ENCODE measurements around the gene RGMA. TPM values are rescaled to one million over a fixed set of nuclear protein-coding genes. Genes with fewer than 3 reads are reported as not detected.

RGMA gene
- total RNA-seq, 2 experiments from 2014 or later = not detected

DNA sequence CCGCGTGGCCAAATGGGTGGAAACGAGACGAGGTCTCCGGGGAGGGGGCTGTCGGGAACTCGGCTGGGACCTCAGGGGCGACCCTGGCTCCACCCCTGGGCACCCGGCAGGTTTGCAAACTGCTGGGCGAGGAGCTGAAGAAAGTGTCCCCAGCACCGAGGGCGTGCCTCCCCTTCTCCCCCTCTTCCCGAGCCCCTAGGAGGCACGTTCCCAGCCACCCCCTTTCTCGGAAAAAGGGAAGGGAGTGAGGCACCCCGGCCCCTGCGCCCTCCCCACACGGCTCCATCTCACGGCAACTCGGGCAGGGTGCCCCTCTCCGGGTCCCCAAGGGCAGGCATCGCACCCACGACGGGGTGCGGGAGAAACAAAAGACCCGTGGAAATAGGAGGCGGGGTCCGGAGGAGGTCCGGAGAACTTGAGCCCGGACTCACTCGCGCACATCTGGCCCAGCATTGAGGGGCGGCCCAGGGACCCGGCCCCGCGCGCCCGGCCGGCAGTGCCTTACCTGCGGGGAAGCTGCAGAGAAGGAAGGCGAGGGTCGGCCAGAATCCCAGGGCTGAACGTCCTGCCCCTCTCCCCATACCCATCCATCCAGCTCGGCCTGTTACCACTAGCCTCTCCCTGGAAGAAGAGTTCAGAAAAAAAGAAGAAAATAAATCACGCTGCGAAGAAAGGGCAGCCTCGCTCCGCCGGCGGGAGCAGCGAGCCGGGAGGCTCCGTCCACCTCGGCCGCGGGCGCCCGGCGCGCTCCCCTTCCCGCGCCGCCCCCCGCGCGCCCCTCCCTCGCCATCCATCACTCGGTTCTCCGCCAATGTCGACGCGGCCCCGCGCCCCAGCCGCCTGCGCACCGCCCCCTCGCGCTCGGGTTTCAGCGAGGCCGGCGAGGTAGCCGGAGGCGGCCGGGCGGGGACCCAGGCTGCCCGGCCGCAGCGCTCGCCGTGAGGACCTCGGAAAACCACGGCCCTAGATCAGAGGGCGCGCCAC lies 16.3 kb downstream of the RGMA start:
- POLR2A ChIA-PET = interaction anchor here (0.6 kb wide), 1 partner anchor 15 kb away, joined by 3 read pairs; no protein-coding TSS in a partner anchor
- peaks cover 55% of the 10 kb centered on the region for H3K27me3 Mint-ChIP-seq (ENCODE audit: low read depth)
- peaks cover 11% of the 10 kb centered on the region for H3K4me1 Mint-ChIP-seq (ENCODE audit: low read depth)
- CTCF ChIA-PET = interaction anchor here (0.7 to 2.6 kb wide), 3 partner anchors 13 to 1047 kb away, joined by 3 to 13 read pairs (median 4); partner anchors contain the start of gene RGMA
- peak overlapping the region; percentile 30 for H3K4me3 Mint-ChIP-seq
- ATAC-seq (peak; percentile 49), DNase-seq (no peak)
- H3K27ac Mint-ChIP-seq = no peak overlapping the region
- H3K9me3 Mint-ChIP-seq (ENCODE audit: insufficient read depth) = no peaks in the 10 kb centered on the region
- no peaks in the 10 kb centered on the region for H3K36me3 Mint-ChIP-seq (ENCODE audit: low read depth)

DNA sequence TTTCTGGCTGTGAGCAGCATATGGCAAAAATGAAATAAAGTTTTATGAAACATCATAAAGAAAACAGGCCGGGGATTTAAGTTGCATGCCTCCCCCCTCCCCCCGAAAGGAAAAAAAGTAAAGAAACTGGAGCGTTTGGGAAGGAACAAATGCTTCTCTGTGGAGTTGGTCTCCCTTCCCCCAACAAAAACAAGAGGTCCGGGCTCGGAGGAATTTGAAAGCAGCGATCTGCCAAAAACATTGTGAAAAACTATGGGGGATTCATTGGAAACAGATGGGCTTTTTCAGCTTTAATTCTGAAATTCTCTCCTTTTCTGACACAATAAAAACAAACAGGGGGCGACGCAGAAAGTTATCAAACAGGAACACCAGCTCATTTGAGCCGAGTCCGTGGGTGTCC lies 17.0 kb downstream of the RGMA start:
- ChIA-PET CTCF (interaction anchor here (0.7 to 2.6 kb wide), 2 partner anchors 12 to 16 kb away, joined by 3 to 13 read pairs; partner anchors contain the start of gene RGMA), POLR2A (interaction anchor here (0.6 kb wide), 1 partner anchor 16 kb away, joined by 3 read pairs; no protein-coding TSS in a partner anchor)
- ATAC-seq (no peak), DNase-seq (no peak)
- Mint-ChIP-seq H3K9me3 (ENCODE audit: insufficient read depth) (no peaks in the 10 kb centered on the region), H3K36me3 (ENCODE audit: low read depth) (no peaks in the 10 kb centered on the region), H3K4me3 (peak overlapping the region; percentile 23), H3K4me1 (ENCODE audit: low read depth) (peaks cover 11% of the 10 kb centered on the region), H3K27ac (no peak overlapping the region), H3K27me3 (ENCODE audit: low read depth) (peaks cover 50% of the 10 kb centered on the region)

DNA sequence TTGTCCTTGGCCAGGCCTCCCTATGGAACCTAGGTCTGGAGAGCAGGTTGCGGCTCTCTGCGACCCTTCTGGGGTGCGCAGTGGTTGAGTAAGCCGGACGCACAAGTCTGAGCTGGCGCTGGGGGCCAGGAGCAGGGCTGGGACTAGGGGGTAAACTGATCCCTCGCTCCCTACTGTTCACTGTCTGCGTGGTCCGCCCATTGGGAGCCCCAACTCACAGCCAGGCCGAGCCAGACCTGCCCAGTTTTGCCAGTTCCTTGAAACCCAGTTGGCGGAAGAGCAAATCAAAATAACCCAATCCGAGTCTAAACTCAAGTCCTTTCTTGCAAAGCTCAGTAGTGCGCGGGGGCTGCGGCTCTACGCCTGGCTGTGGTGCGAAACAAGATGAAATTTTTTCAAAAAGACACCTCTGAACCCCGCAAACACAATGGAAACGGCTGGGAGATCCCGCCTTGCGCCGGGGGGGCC lies 17.5 kb downstream of the RGMA start:
- no peak for DNase-seq
- H3K4me1 Mint-ChIP-seq (ENCODE audit: low read depth) = peaks cover 11% of the 10 kb centered on the region
- no peaks in the 10 kb centered on the region for H3K9me3 Mint-ChIP-seq (ENCODE audit: insufficient read depth)
- ChIA-PET POLR2A (interaction anchor here (0.6 kb wide), 1 partner anchor 16 kb away, joined by 3 read pairs; no protein-coding TSS in a partner anchor), CTCF (interaction anchor here (2.6 kb wide), 1 partner anchor 16 kb away, joined by 13 read pairs; the partner anchor contains the start of gene RGMA)
- no peak overlapping the region for H3K27ac Mint-ChIP-seq
- no peaks in the 10 kb centered on the region for H3K36me3 Mint-ChIP-seq (ENCODE audit: low read depth)
- no peak overlapping the region for H3K4me3 Mint-ChIP-seq
- peaks cover 45% of the 10 kb centered on the region for H3K27me3 Mint-ChIP-seq (ENCODE audit: low read depth)
- ATAC-seq = no peak

DNA sequence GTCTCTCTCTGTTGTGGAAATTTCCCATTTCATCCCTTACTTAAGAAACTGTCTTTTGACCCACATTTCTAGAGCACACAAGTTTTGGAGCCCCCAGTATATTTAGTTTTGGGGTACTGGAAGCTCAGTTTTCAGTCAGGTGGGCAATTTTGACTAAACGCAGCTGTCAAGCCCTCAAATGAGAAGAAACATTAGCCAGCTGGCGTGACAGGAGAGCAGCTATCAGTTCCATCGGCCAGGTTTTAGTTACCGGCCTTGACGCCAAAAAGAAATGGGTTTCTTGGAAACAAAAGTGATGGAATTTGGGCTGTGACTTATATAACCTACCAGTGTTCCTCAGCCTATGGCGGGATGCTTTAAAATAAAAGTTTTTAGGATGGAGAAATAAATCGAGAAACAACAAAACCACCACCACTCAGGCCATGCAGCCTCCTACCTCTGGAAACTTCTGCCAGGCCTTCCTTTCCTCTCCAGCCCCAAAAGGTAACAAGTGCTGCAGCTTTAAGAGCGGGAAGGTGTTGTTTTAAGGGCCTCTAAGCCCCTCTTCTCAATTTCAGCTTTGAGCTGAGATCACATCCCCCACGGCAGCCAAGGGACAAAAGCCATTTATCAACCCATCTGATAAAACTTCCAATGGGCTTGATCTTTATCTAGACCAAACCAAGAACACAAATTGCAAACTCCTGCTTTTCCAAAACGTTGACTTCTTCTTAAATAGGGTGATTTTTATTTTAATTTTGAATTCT lies 18.3 kb downstream of the RGMA start:
- POLR2A ChIA-PET = no interaction called here
- Mint-ChIP-seq H3K27me3 (ENCODE audit: low read depth) (peaks cover 39% of the 10 kb centered on the region), H3K27ac (no peak overlapping the region), H3K4me1 (ENCODE audit: low read depth) (peaks cover 11% of the 10 kb centered on the region), H3K9me3 (ENCODE audit: insufficient read depth) (no peaks in the 10 kb centered on the region), H3K4me3 (no peak overlapping the region), H3K36me3 (ENCODE audit: low read depth) (no peaks in the 10 kb centered on the region)
- CTCF ChIA-PET = interaction anchor here (2.0 to 2.7 kb wide), 2 partner anchors 17 to 1049 kb away, joined by 5 to 11 read pairs; no protein-coding TSS in a partner anchor
- ATAC-seq (no peak), DNase-seq (no peak)

DNA sequence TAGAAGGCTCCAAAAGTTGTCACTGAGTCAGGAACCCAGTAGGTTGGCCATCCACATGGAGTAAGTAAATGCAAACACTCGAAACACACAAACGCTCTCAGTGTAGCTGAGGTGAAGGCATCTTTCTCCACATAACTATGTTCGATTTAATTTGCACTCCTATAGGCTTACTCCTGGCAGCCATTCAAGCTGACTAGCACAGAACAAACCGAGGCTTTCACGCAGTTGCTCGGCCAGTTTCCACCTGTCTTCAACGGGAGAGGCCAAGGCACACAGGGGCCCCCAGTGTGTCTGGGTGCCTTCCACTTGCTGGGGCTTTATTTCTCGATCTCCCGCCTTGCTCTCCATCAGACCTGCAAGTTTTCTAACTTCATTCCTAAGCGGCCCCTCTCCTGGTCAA lies 18.9 kb downstream of the RGMA start:
- Mint-ChIP-seq H3K27ac (no peak overlapping the region), H3K4me1 (ENCODE audit: low read depth) (peaks cover 11% of the 10 kb centered on the region), H3K27me3 (ENCODE audit: low read depth) (peaks cover 35% of the 10 kb centered on the region), H3K36me3 (ENCODE audit: low read depth) (no peaks in the 10 kb centered on the region), H3K9me3 (ENCODE audit: insufficient read depth) (no peaks in the 10 kb centered on the region), H3K4me3 (no peak overlapping the region)
- DNase-seq = no peak
- ChIA-PET POLR2A (no interaction called here), CTCF (interaction anchor here (2.0 to 2.7 kb wide), 2 partner anchors 18 to 1050 kb away, joined by 5 to 11 read pairs; no protein-coding TSS in a partner anchor)
- ATAC-seq = no peak

DNA sequence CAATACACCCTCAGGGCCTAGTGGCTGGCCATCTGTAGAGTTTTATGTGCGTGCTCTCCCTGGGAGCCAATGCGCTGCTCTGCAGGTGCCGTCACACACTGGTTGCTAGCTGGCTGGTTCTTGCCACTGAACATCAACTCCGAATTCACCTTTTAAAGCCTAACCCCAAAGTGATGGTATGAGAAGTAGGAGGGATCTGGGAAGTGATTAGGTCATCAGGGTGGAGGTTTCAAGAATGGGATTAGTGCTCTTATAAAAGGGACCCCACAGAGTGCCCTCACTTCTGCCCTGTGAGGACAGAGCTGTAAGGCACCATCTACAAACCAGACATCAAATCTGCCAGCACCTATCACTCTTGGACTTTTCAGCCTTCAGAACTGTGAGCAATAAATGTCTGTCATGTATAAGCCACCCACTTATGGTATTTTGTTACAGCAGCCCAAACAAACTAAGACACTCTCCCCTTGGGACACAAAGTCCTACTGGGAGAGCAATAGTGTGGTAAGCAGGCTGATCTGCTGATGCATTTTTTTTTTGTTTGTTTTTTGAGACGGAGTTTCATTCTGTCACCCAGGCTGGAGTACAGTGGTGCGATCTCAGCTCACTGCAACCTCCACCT lies 20.3 kb downstream of the RGMA start:
- Mint-ChIP-seq H3K27me3 (ENCODE audit: low read depth) (peaks cover 32% of the 10 kb centered on the region), H3K4me1 (ENCODE audit: low read depth) (peaks cover 18% of the 10 kb centered on the region), H3K36me3 (ENCODE audit: low read depth) (no peaks in the 10 kb centered on the region), H3K27ac (no peak overlapping the region), H3K9me3 (ENCODE audit: insufficient read depth) (no peaks in the 10 kb centered on the region), H3K4me3 (no peak overlapping the region)
- ChIA-PET POLR2A (no interaction called here), CTCF (interaction anchor here (2.0 to 2.7 kb wide), 2 partner anchors 19 to 1051 kb away, joined by 5 to 11 read pairs; no protein-coding TSS in a partner anchor)
- ATAC-seq (no peak), DNase-seq (no peak)

DNA sequence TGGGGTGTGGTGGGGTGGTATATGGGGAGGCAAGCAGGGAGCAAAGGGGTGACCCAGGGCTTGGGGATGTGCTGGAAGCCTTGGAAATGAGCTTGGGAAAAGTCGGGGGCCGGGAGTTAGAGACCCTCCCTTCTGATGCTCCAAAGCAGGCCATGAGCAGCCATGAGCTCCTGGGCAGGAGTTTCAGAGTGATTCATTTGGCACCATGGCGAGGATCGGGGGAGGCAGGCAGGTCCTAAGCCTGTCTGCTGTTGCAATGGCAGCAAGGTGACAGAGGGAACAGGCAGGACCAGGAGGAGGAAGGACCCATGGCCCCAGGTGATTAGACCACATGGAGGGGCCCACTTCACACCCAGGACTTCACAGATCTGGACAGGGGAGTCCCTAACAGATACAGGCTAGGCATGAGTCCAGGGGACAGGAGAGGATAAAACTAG lies 21.3 kb downstream of the RGMA start:
- peaks cover 13% of the 10 kb centered on the region for H3K4me1 Mint-ChIP-seq (ENCODE audit: low read depth)
- H3K4me3 Mint-ChIP-seq = no peak overlapping the region
- no peaks in the 10 kb centered on the region for H3K9me3 Mint-ChIP-seq (ENCODE audit: insufficient read depth)
- no peak for ATAC-seq
- H3K27me3 Mint-ChIP-seq (ENCODE audit: low read depth) = peaks cover 27% of the 10 kb centered on the region
- ChIA-PET POLR2A (no interaction called here), CTCF (interaction anchor here (0.9 kb wide), 1 partner anchor 107 kb away, joined by 3 read pairs; no protein-coding TSS in a partner anchor)
- no peaks in the 10 kb centered on the region for H3K36me3 Mint-ChIP-seq (ENCODE audit: low read depth)
- no peak overlapping the region for H3K27ac Mint-ChIP-seq
- DNase-seq = no peak

DNA sequence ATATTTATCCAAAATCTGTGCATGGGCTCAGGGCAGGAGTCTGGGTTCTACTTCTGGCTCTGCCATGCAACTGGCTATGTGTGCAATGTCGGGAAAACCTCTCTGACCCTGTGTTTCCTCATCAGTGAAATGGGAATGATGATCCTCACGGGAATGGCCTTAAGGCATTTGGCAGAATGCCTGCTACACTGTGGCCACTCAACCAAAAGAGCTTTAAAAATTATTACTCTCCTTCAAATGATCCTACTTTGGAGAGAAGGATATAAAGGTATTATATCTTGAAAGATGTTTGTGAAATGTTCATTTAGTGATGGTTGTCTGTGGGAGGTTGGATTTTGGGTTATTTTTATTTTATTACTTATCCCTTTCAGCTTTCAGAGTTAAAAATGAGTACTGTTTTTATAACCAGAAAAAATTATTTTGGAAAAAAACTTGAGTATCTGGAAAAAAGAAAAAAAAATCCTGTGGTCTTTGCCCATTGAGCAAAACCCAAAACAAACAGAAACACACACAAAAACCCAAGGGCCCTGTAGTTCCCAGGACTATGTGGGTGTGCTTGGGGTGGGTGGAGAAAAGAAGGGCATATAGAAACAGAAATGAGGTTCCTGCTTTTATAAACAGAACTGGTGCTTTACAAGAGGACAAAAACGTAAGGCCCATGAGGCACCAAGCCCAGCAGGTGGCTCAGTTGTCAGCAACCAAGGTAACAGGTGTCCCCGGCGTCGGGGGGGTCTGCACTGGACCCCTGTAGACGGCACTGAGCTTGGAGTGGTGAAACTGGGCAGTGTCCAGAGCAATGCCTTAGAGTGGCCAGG lies 22.0 kb downstream of the RGMA start:
- Mint-ChIP-seq H3K4me1 (ENCODE audit: low read depth) (peaks cover 11% of the 10 kb centered on the region), H3K27ac (no peak overlapping the region), H3K4me3 (no peak overlapping the region), H3K27me3 (ENCODE audit: low read depth) (peaks cover 26% of the 10 kb centered on the region), H3K9me3 (ENCODE audit: insufficient read depth) (no peaks in the 10 kb centered on the region), H3K36me3 (ENCODE audit: low read depth) (no peaks in the 10 kb centered on the region)
- ATAC-seq = no peak
- CTCF ChIA-PET = no interaction called here
- POLR2A ChIA-PET = no interaction called here
- no peak for DNase-seq

DNA sequence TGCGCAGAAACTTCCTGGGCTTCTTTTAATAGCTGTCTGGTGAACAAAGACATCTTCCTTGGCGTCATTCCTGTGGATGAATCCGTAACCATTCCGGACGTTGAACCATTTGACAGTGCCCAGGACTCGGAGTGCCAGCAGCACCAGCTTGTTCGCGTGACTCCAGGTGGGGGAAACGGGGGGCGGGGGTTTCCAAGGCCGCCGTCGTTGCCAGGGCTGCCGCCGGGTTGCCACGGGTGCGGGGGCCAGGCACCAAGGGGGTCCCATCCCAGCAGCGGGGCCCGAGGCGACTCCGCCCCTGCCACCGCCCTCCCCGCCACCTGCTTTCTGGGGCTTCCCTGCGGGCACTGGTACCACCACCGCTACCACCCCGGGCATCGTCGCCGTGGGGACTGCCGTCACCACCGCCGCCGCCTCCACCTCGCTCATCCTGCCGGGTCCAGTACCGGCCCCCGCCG lies 22.8 kb downstream of the RGMA start:
- ChIA-PET POLR2A (no interaction called here), CTCF (no interaction called here)
- Mint-ChIP-seq H3K4me3 (no peak overlapping the region), H3K36me3 (ENCODE audit: low read depth) (no peaks in the 10 kb centered on the region), H3K9me3 (ENCODE audit: insufficient read depth) (no peaks in the 10 kb centered on the region), H3K4me1 (ENCODE audit: low read depth) (peaks cover 7% of the 10 kb centered on the region), H3K27me3 (ENCODE audit: low read depth) (peaks cover 18% of the 10 kb centered on the region), H3K27ac (no peak overlapping the region)
- DNase-seq = no peak
- ATAC-seq = no peak

DNA sequence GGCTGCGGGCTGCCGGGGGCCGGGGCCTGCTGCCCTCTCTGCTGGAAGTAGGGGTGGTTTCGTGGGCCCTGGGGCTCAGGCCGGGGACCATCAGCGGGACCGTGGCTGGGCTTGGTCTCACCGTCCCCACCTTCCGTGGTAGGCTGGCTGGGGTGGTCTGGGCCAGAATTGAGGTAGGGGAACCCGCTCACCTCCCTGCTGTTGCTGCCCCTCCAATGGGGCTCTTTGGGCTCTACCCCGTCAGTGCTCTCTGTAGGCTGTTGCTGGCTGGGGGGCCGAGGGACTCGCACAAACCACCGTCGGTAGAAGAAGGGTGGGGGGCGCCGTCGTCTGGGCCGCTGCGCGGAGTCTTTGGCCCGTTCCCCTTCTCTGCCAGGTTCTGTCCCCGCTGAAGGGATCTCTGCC lies 23.4 kb downstream of the RGMA start:
- Mint-ChIP-seq H3K4me3 (no peak overlapping the region), H3K27me3 (ENCODE audit: low read depth) (peaks cover 18% of the 10 kb centered on the region), H3K36me3 (ENCODE audit: low read depth) (no peaks in the 10 kb centered on the region), H3K27ac (no peak overlapping the region), H3K4me1 (ENCODE audit: low read depth) (peaks cover 7% of the 10 kb centered on the region), H3K9me3 (ENCODE audit: insufficient read depth) (no peaks in the 10 kb centered on the region)
- ChIA-PET POLR2A (no interaction called here), CTCF (no interaction called here)
- no peak for DNase-seq
- ATAC-seq = no peak

Data from activated CD8-positive, alpha-beta T cell treated with anti-CD3 and anti-CD28 coated beads, Interleukin-2, amount 10 ng/mL, durations not matched to agents 7 days and 5 days (primary cell).